ENCODE data around the gene KCNMA1. TPM values are rescaled to one million over a fixed set of nuclear protein-coding genes. Genes with fewer than 3 reads are reported as not detected.

KCNMA1 gene
- total and polyA plus RNA-seq, 8 donors = 2.8 to 21.1 (median 4.3) TPM

DNA sequence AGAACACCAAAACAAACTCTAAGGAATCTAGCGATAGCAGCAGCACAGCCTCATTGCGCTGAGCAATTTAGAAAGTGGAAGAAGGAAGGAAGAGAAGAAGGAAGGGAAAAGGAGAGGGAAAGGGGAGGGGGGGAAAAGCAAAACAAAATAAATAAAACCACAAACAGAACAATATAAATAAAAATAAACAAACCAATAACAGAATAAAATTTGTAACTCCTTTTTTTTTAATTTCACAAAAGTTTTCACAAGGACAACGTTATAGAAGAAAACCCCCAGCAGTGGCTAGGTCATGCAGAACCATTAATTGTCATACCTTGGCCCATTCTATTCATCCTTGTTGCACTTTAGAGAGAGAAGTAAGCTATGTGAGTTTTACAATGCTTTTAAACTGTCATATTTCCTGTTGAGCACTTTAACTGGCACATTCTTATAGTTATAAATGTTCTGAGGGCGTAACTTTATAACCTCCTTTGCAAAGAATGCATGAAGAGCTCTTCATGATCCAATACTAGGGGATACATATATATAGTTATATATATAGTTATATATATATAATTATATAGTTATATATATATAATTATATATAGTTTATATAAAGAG is 752.8 kb downstream of the KCNMA1 start:
- Histone ChIP-seq H3K27me3 (no peaks in the 10 kb centered on the region), H3K4me3 (no peak overlapping the region)
- intact Hi-C loops (cut with DNase I) = no loop called here

DNA sequence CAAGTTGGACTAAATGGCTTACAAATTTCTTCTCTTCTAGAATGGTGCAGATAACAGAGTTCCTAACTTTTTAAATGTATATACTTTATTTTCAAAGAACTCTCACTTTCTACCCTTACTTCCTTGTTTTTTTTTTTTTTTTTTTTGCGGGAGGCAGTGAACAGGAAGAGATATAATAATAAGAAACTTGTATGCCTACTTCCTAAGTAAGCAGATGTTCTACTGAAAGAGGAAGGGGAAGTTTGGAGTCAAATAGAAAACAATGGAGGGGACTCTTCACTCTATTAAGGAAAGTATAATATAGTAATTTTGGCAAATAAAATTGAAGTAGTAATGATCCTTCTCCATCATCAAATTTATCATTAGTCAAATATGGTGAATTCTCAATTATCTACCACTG is 754.0 kb downstream of the KCNMA1 start:
- Histone ChIP-seq H3K9me3 (no peaks in the 10 kb centered on the region), H3K27ac (no peak overlapping the region), H3K27me3 (no peaks in the 10 kb centered on the region), H3K36me3 (no peaks in the 10 kb centered on the region), H3K4me3 (no peak overlapping the region), H3K4me1 (peaks cover 0 to 9% of the 10 kb centered on the region in 2 donors)
- DNase-seq (no peak), ATAC-seq (no peak)
- intact Hi-C loops (cut with DNase I) = no loop called here
- TF ChIP-seq CTCF (IDR thresholded peaks at IDR 0.05) = no peak

More for the DNA sequence above, 752.8 kb downstream of the KCNMA1 start:
- Histone ChIP-seq H3K9me3 (no peaks in the 10 kb centered on the region), H3K36me3 (no peaks in the 10 kb centered on the region), H3K27ac (no peak overlapping the region), H3K4me1 (peaks cover 0 to 9% of the 10 kb centered on the region in 2 donors)
- no peak for ATAC-seq
- DNase-seq = no peak
- TF ChIP-seq CTCF (IDR thresholded peaks at IDR 0.05) = no peak

DNA sequence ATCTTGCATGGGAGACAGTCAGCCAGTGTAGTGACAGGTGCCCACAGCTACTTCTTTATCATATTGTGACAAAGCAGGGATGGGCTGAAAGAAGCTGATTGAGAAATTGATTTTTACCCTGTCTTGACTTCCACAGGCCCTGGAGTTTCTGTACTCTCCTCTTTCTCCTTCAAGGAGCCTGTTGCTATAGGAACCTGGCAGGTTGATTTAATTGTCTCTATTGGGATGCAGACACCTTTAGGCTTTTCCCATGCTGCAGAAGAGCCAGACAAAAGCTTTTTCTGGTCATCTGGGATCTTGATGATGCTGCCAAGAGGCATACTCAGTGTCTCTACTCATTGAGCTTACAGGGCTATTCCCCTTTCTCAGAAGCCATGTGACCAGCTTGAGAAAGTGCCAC is 754.8 kb downstream of the KCNMA1 start:
- Histone ChIP-seq H3K36me3 (no peaks in the 10 kb centered on the region), H3K4me3 (no peak overlapping the region), H3K27ac (no peak overlapping the region), H3K9me3 (no peaks in the 10 kb centered on the region), H3K27me3 (no peaks in the 10 kb centered on the region), H3K4me1 (peaks cover 0 to 9% of the 10 kb centered on the region in 2 donors)
- intact Hi-C loops (cut with DNase I) = no loop called here
- TF ChIP-seq CTCF (IDR thresholded peaks at IDR 0.05) = no peak
- DNase-seq (no peak), ATAC-seq (no peak)

DNA sequence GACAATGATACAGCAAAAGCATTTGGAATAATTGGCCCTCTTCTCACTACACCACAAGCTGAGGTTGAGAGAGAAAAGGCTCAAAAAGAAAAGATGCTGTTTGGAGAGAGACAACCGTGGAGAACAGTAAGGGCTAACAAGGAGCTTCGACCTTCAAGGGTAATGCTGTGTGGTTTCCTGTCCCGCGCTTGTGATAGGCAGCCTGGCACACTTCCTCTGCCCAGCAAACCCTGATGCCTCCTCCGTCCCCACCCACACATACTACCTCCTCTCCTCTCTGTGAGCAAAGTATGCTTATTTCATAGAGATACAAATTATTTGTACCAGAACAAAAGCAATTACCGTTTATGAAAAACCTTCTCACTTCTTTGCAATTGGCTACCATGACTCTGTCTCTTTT is 755.4 kb downstream of the KCNMA1 start:
- H3K4me1 ChIP-seq = peaks cover 0 to 9% of the 10 kb centered on the region in 2 donors
- intact Hi-C loops (cut with DNase I) = no loop called here
- H3K27ac ChIP-seq = no peak overlapping the region
- ATAC-seq = no peak
- TF ChIP-seq CTCF (IDR thresholded peaks at IDR 0.05) = no peak
- no peaks in the 10 kb centered on the region for H3K9me3 ChIP-seq
- H3K36me3 ChIP-seq = no peaks in the 10 kb centered on the region
- no peak overlapping the region for H3K4me3 ChIP-seq
- H3K27me3 ChIP-seq = no peaks in the 10 kb centered on the region
- DNase-seq = no peak

GRCh38 chr10:76881477-76882220 is 756.0 kb downstream of the KCNMA1 start:
- peaks cover 0 to 9% of the 10 kb centered on the region in 2 donors for H3K4me1 ChIP-seq
- intact Hi-C loops (cut with DNase I) = no loop called here
- H3K27me3 ChIP-seq = no peaks in the 10 kb centered on the region
- no peak overlapping the region for H3K27ac ChIP-seq
- no peak overlapping the region for H3K4me3 ChIP-seq
- ATAC-seq (no peak), DNase-seq (no peak)
- H3K36me3 ChIP-seq = no peaks in the 10 kb centered on the region
- no peak for TF ChIP-seq CTCF (IDR thresholded peaks at IDR 0.05)
- H3K9me3 ChIP-seq = no peaks in the 10 kb centered on the region

Data from left lung (tissue), 10 donors.